Putamen (tissue), 1 donor: ENCODE measurements around the gene ATOH8.

Source experiments
- DNase-seq: peaks from one replicate; pipeline ENCODE4 v3.0.0-alpha.2; 2016; ENCODE audit warnings: low spot score

Gene ATOH8

GRCh38 chr2:85736456-85737355 lies 17.1 kb upstream of the ATOH8 start:
- no peak for DNase-seq

GRCh38 chr2:85737481-85737880 lies 16.3 kb upstream of the ATOH8 start:
- DNase-seq = no peak

GRCh38 chr2:85737961-85738360 lies 15.8 kb upstream of the ATOH8 start:
- DNase-seq = no peak

GRCh38 chr2:85740193-85740592 lies 13.6 kb upstream of the ATOH8 start:
- DNase-seq = no peak

GRCh38 chr2:85741211-85741832 lies 12.5 kb upstream of the ATOH8 start:
- no peak for DNase-seq

GRCh38 chr2:85741833-85742455 lies 11.8 kb upstream of the ATOH8 start:
- DNase-seq = peak; percentile 93

- DNase-seq = no peak
Observed at GRCh38 chr2:85743304-85743978, 10.3 kb upstream of the ATOH8 start.

GRCh38 chr2:85744055-85744454 lies 9.7 kb upstream of the ATOH8 start:
- DNase-seq = no peak

GRCh38 chr2:85744741-85745601 lies 8.8 kb upstream of the ATOH8 start:
- peak; percentile 75 for DNase-seq

- no peak for DNase-seq
Observed at GRCh38 chr2:85745619-85746018, 8.2 kb upstream of the ATOH8 start.

- DNase-seq = no peak
Observed at GRCh38 chr2:85746321-85747004, 7.3 kb upstream of the ATOH8 start.

GRCh38 chr2:85747441-85747840 lies 6.3 kb upstream of the ATOH8 start:
- DNase-seq = no peak

- no peak for DNase-seq
Observed at GRCh38 chr2:85748039-85748734, 5.6 kb upstream of the ATOH8 start.

GRCh38 chr2:85748985-85749875 lies 4.6 kb upstream of the ATOH8 start:
- DNase-seq = no peak

GRCh38 chr2:85750587-85751575 lies 2.9 kb upstream of the ATOH8 start:
- peak; percentile 72 for DNase-seq

- DNase-seq = no peak
Observed at GRCh38 chr2:85751627-85752026, 2.2 kb upstream of the ATOH8 start.

GRCh38 chr2:85753035-85753524 lies 711 bp upstream of the ATOH8 start:
- DNase-seq = no peak
